Adrenal gland (tissue), 5 donors: ENCODE data around the gene PRICKLE4.
"Not testable (repeated sequence)": the region's sequence is repeated elsewhere in the genome, so short reads cannot be mapped to it uniquely, and the experiment has no call there.

Experiments used
- POLR2A ChIP-seq, 2 donors: fragments of 450-650 bp; IDR thresholded peaks; one replicate each; pipeline ENCODE4 v1.6.1; 2017; ENCODE audit warnings: antibody characterized with exemption in 2 of 2, mild to moderate bottlenecking in 2 of 2, moderate library complexity in 1 of 2
- TF ChIP-seq, protein P1 (sequence below), 6 experiments: fragments of 450-650 bp in 4 of 6; fragments of 200-600 bp in 2 of 6; sonication (generic) in 1 of 6; IDR thresholded peaks; 1 replicate in 5 of 6; 2 replicates in 1 of 6; pipeline versions ENCODE4 v1.5.1 to v1.8.0; 2016 to 2021; ENCODE audit warnings: antibody characterized with exemption in 6 of 6, mild to moderate bottlenecking in 2 of 6, moderate library complexity in 1 of 6
- donor health status: DM: no; HTN: no; CAD: no.

DNA sequence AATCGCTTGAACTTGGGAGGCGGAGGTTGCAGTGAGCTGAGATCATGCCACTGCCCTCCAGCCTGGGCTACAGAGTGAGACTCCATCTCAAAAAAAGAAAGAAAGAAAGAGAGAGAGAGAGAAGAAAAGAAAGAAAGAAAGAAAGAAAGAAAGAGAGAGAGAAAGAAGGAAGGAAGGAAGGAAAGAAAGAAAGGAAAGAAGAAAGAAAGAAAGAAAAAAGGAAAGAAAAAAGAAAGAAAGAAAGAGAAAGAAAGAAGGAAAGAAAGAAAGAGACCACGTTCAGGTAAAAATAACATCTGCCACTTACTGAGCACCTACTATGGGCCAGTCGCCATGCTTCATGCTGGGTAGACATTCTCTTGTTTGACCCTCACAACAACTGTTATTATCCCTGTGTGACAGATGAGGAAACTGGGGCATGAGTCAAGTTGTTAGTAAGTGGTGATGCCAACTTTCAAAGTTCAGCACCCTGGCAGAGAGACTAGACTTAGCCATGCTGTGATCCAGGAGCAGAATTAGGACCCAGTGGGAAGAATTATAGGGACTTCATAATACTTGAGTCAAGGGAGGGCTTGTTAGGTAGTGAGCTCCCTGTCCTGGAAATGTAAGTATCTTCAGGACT, 14.4 kb upstream of the PRICKLE4 start:
- TF ChIP-seq, protein P1, sequence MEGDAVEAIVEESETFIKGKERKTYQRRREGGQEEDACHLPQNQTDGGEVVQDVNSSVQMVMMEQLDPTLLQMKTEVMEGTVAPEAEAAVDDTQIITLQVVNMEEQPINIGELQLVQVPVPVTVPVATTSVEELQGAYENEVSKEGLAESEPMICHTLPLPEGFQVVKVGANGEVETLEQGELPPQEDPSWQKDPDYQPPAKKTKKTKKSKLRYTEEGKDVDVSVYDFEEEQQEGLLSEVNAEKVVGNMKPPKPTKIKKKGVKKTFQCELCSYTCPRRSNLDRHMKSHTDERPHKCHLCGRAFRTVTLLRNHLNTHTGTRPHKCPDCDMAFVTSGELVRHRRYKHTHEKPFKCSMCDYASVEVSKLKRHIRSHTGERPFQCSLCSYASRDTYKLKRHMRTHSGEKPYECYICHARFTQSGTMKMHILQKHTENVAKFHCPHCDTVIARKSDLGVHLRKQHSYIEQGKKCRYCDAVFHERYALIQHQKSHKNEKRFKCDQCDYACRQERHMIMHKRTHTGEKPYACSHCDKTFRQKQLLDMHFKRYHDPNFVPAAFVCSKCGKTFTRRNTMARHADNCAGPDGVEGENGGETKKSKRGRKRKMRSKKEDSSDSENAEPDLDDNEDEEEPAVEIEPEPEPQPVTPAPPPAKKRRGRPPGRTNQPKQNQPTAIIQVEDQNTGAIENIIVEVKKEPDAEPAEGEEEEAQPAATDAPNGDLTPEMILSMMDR (IDR thresholded peaks at IDR 0.05), result not testable (repeated sequence)
- TF ChIP-seq POLR2A (IDR thresholded peaks at IDR 0.05), result not testable (repeated sequence)
